ENCODE data around the gene MSL3B.

The MSL3B gene

GRCh38 chr2:233817361-233817911 is 50.8 kb downstream of the MSL3B start:
- no peak for DNase-seq (ENCODE audit: low read depth in 2 of 2)

- DNase-seq (ENCODE audit: low read depth in 2 of 2) = no peak
Observed at GRCh38 chr2:233816771-233817170, 51.4 kb downstream of the MSL3B start.

- DNase-seq (ENCODE audit: low read depth in 2 of 2) = no peak
Observed at GRCh38 chr2:233816334-233816733, 51.9 kb downstream of the MSL3B start.

DNA sequence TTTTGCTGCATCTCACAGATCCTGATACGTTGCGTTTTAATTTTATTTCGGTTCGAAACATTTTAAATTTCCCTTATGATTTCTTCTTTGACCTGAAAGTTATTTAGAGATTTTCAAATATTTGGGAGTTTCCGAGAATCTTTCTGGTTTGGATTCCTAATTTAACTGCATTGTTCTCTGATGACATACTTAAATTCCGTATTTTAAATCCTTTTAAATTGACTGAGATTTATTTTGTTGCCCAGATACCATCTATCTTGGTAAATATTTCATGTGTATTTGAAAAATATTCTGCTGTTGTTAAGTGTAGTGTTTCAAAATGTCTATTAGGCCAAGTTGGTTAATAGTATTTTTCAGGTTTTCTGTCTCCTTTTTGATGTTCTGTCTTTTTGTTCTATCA is 52.3 kb downstream of the MSL3B start:
- DNase-seq (ENCODE audit: low read depth in 2 of 2) = no peak
